K562 (cell line): Measurements from ENCODE around the gene SERPIND1. TPM values are rescaled to one million over a fixed set of nuclear protein-coding genes. Genes with fewer than 3 reads are reported as not detected.

Experiments used
- ATAC-seq: fragments of 200-7000 bp; cut with Tn5 transposase; 3 replicates; pipeline ENCODE4 v1.9.1; 2020; ENCODE audit warnings: moderate library complexity
- BruUV-seq: library from RNA; stranded (reverse); fragments of 400-500 nt; replicated peaks from 2 replicates; lab custom pipeline; 2021; lab: Mats Ljungman, UMichigan
- CTCF ChIA-PET: fragments of 300-600 bp; formaldehyde crosslinking; extraction: SDS; loops from one replicate; lab custom pipeline; 2021; ENCODE audit warnings: low intra/inter-chr PET ratio; lab: Yijun Ruan, JAX
- POLR2A ChIA-PET: fragments of 300-600, 350-650 bp; sonication (Branson Sonifier 250); formaldehyde crosslinking; extraction: SDS; loops from one replicate; lab custom pipeline; 2021; ENCODE audit warnings: antibody characterized with exemption, inconsistent platforms; lab: Yijun Ruan, JAX
- DNase-seq, 4 experiments: peaks; one replicate each; pipeline versions ENCODE4 v3.0.0 to v3.0.0-alpha.2; 2011 to 2018; ENCODE audit warnings: low spot score in 3 of 4, mixed read lengths in 3 of 4; ENCODE audit errors: extremely low read depth in 1 of 4
- FAIRE-seq: peaks from 2 replicates; lab custom pipeline; 2011; peaks lifted over from hg19 to GRCh38; lab: Jason Lieb, UNC
- H2AFZ ChIP-seq: 2 replicates; pipeline ENCODE4 v1.6.0; 2011; ENCODE audit warnings: low read depth, low read length, control low read depth, inconsistent platforms
- H3K27ac ChIP-seq: fragments of 200-600 bp; 3 replicates; pipeline ENCODE4 v1.8.0; 2011; ENCODE audit warnings: low read depth, mild to moderate bottlenecking, control low read depth, inconsistent platforms, low read length, moderate library complexity, mixed read lengths; ENCODE audit errors: extremely low read depth
- H3K27me3 ChIP-seq, 2 experiments: fragments of 300-600 bp in 1 of 2; 2 replicates in 1 of 2; 3 replicates in 1 of 2; pipeline versions ENCODE4 v1.6.0 to v1.8.0; 2011; ENCODE audit warnings: inconsistent platforms in 2 of 2, low read length in 2 of 2, mild to moderate bottlenecking in 1 of 2, mixed read lengths in 1 of 2, moderate library complexity in 1 of 2; ENCODE audit not compliant: control insufficient read depth in 2 of 2, insufficient read depth in 2 of 2
- H3K36me3 ChIP-seq: fragments of 300-600 bp; 3 replicates; pipeline ENCODE4 v1.8.0; 2011; ENCODE audit warnings: mild to moderate bottlenecking, low read length, inconsistent platforms; ENCODE audit not compliant: control insufficient read depth, insufficient read depth
- H3K4me1 ChIP-seq, 2 experiments: fragments of 200-600 bp in 1 of 2; replicated peaks in 1 of 2; 2 replicates in 1 of 2; 3 replicates in 1 of 2; pipeline versions ENCODE4 v1.5.1 to v1.8.0; 2011; ENCODE audit warnings: inconsistent platforms in 2 of 2, low read length in 2 of 2, mild to moderate bottlenecking in 1 of 2, mixed read lengths in 1 of 2, moderate library complexity in 1 of 2; ENCODE audit not compliant: control insufficient read depth in 2 of 2, insufficient read depth in 2 of 2
- H3K4me2 ChIP-seq: 2 replicates; pipeline ENCODE4 v1.6.1; 2011; ENCODE audit warnings: low read length, control low read depth, inconsistent platforms, mixed read lengths; ENCODE audit not compliant: insufficient read depth
- H3K4me3 ChIP-seq: fragments of 200-600 bp; sonication (generic), shearing (Covaris generic); 2 replicates; pipeline ENCODE4 v1.5.1; 2016; ENCODE audit warnings: control low read depth, inconsistent platforms
- H3K79me2 ChIP-seq: fragments of 200-600 bp; 3 replicates; pipeline ENCODE4 v1.8.0; 2011; ENCODE audit warnings: low read length, inconsistent platforms; ENCODE audit not compliant: control insufficient read depth, insufficient read depth
- H3K9ac ChIP-seq, 2 experiments: 2 replicates each; pipeline versions ENCODE4 v1.6.0 to v1.6.1; 2011; ENCODE audit warnings: low read depth in 2 of 2, low read length in 2 of 2, control low read depth in 1 of 2, inconsistent platforms in 1 of 2, mild to moderate bottlenecking in 1 of 2, mixed read lengths in 1 of 2; ENCODE audit not compliant: insufficient read depth in 1 of 2
- H3K9me1 ChIP-seq: one replicate; pipeline ENCODE4 v1.6.0; 2011; ENCODE audit warnings: inconsistent platforms, mild to moderate bottlenecking, low read length, moderate library complexity; ENCODE audit not compliant: control insufficient read depth, insufficient read depth
- H3K9me3 ChIP-seq: replicated peaks from 2 replicates; pipeline ENCODE4 v1.5.1; 2011; ENCODE audit warnings: low read depth, low read length, inconsistent platforms; ENCODE audit not compliant: control insufficient read depth, insufficient read depth
- H4K20me1 ChIP-seq: replicated peaks from 2 replicates; pipeline ENCODE4 v1.6.1; 2011; ENCODE audit warnings: low read length, inconsistent platforms, mixed read lengths; ENCODE audit not compliant: control insufficient read depth, insufficient read depth
- CEBPB ChIP-seq: fragments of 450-650 bp; IDR thresholded peaks from 2 replicates; pipeline ENCODE4 v1.6.1; 2016; ENCODE audit warnings: missing genetic modification characterization, missing compliant biosample characterization
- CEBPG ChIP-seq, 3 experiments: fragments of 200-800 bp in 1 of 3; sonication (Bioruptor generic) in 1 of 3; sonication (generic) in 1 of 3; formaldehyde crosslinking in 1 of 3; IDR thresholded peaks in 2 of 3; conservative IDR thresholded peaks in 1 of 3; 2 replicates each; pipeline versions ENCODE4 v1.6.1 to v1.8.0; 2016 to 2022; ENCODE audit warnings: missing compliant biosample characterization in 2 of 3, missing genetic modification characterization in 2 of 3, mild to moderate bottlenecking in 1 of 3, missing genetic modification reagents in 1 of 3
- CHD4 ChIP-seq: fragments of 200-600 bp; sonication (generic); IDR thresholded peaks from 3 replicates; pipeline ENCODE4 v1.6.1; 2012; ENCODE audit warnings: low read depth, mild to moderate bottlenecking, mixed read lengths, low read length, inconsistent platforms; ENCODE audit not compliant: insufficient read depth, insufficient replicate concordance, poor library complexity, severe bottlenecking
- FOXA3 ChIP-seq, 2 experiments: fragments of 450-650 bp in 1 of 2; sonication (generic) in 1 of 2; formaldehyde crosslinking; IDR thresholded peaks in 1 of 2; conservative IDR thresholded peaks in 1 of 2; 2 replicates each; pipeline versions ENCODE4 v1.4.0 to v1.8.0; 2020 to 2022; ENCODE audit warnings: mild to moderate bottlenecking in 2 of 2, missing genetic modification reagents in 1 of 2
- HDAC6 ChIP-seq: IDR thresholded peaks from 2 replicates; pipeline ENCODE4 v1.6.1; 2012; ENCODE audit warnings: low read depth, mild to moderate bottlenecking, control low read depth, inconsistent platforms, low read length, moderate library complexity
- KLF1 ChIP-seq: fragments of 450-650 bp; IDR thresholded peaks from 2 replicates; pipeline ENCODE4 v1.6.1; 2016; ENCODE audit warnings: missing genetic modification characterization, missing compliant biosample characterization
- MXI1 ChIP-seq: IDR thresholded peaks from 2 replicates; pipeline ENCODE4 v1.6.1; 2011; ENCODE audit warnings: low read depth, mild to moderate bottlenecking, improper control_type of control experiment, low read length
- NR3C1 ChIP-seq: sonication (generic); formaldehyde crosslinking; IDR thresholded peaks from 2 replicates; pipeline ENCODE4 v1.8.1; 2022; ENCODE audit warnings: missing genetic modification reagents
- POLR2AphosphoS2 ChIP-seq: IDR thresholded peaks from 2 replicates; pipeline ENCODE4 v1.6.1; 2012; ENCODE audit warnings: low read length, improper control_type of control experiment
- PRMT5 ChIP-seq: sonication (generic); formaldehyde crosslinking; IDR thresholded peaks from 2 replicates; pipeline ENCODE4 v1.5.0; 2020; ENCODE audit warnings: missing genetic modification reagents
- SMAD4 ChIP-seq: fragments of 250-450 bp; sonication (Bioruptor Pico); conservative IDR thresholded peaks from 2 replicates; pipeline ENCODE4 v1.8.0; 2021; ENCODE audit warnings: inconsistent platforms, mild to moderate bottlenecking, moderate library complexity
- ZNF282 ChIP-seq: sonication (generic); formaldehyde crosslinking; IDR thresholded peaks from 2 replicates; pipeline ENCODE4 v1.8.1; 2023; ENCODE audit warnings: missing genetic modification reagents
- ZNF408 ChIP-seq: fragments of 250-450 bp; sonication (Bioruptor Pico); IDR thresholded peaks from 2 replicates; pipeline ENCODE4 v1.4.0; 2020; ENCODE audit warnings: low read depth, mild to moderate bottlenecking, moderate library complexity
- ZNF436 ChIP-seq: fragments of 250-450, 450-650 bp; sonication (Bioruptor Pico); formaldehyde crosslinking; IDR thresholded peaks from 2 replicates; pipeline ENCODE4 v1.7.0; 2020; ENCODE audit warnings: mild to moderate bottlenecking
- ZNF57 ChIP-seq: fragments of 450-650 bp; formaldehyde crosslinking; IDR thresholded peaks from 2 replicates; pipeline ENCODE4 v1.4.0; 2020; ENCODE audit warnings: mild to moderate bottlenecking, moderate library complexity
- ZNF639 ChIP-seq, 2 experiments: fragments of 200-800 bp in 1 of 2; sonication (Bioruptor generic) in 1 of 2; sonication (generic) in 1 of 2; formaldehyde crosslinking in 1 of 2; IDR thresholded peaks in 1 of 2; conservative IDR thresholded peaks in 1 of 2; 2 replicates each; pipeline versions ENCODE4 v1.5.0 to v1.6.1; 2016 to 2020; ENCODE audit warnings: missing compliant biosample characterization in 1 of 2, missing genetic modification characterization in 1 of 2, missing genetic modification reagents in 1 of 2
- WGBS: fragments of 100-300 bp; shearing (Covaris generic); methylation state at CpG from one replicate; pipeline ENCODE4 v1.1.6; 2016; ENCODE audit warnings: low coverage, mixed read lengths; ENCODE audit not compliant: insufficient coverage; ENCODE audit errors: missing lambda C conversion rate; 5-methylcytosine and 5-hydroxymethylcytosine counted together
- in situ Hi-C: fragments of 300-500 bp; cut with MboI; formaldehyde crosslinking; loops from 4 replicates; pipeline ENCODE4 v1.15.0; 2018; ENCODE audit warnings: inconsistent platforms, mixed read lengths
- intact Hi-C: fragments of 100-400 bp; cut with micrococcal nuclease; formaldehyde crosslinking; loops from 2 replicates; pipeline ENCODE4 v1.14.2; 2022
- polyA plus RNA-seq, 8 experiments: library from polyadenylated mRNA; depleted of rRNA in 4 of 8; stranded (reverse) in 5 of 8; unstranded in 3 of 8; fragments of >200 nt; fragmentation: Nextera tagmentation in 2 of 8; fragmentation: Illumina TruSeq in 1 of 8; extraction: Ambion mirVana in 2 of 8; extraction: Trizol in 1 of 8; gene quantifications; 2 replicates each; pipeline versions ENCODE4 v1.2.1 to v1.2.3, GENCODE V29; 2011 to 2014; ENCODE audit warnings: inconsistent platforms in 1 of 8, missing spikeins in 1 of 8
- total RNA-seq, 7 experiments: library from RNA; depleted of rRNA in 6 of 7; stranded (reverse); fragments of >200 nt in 6 of 7; fragmentation: Illumina TruSeq in 2 of 7; extraction: Trizol in 2 of 7; gene quantifications; 2 replicates each; pipeline versions ENCODE4 v1.2.1 to v1.2.3, GENCODE V29; 2011 to 2021; ENCODE audit warnings: low replicate concordance in 1 of 7
- TF ChIP-seq, protein P1 (sequence below): sonication (generic); formaldehyde crosslinking; IDR thresholded peaks from 2 replicates; pipeline ENCODE4 v1.8.0; 2022; ENCODE audit warnings: mild to moderate bottlenecking, missing genetic modification reagents

SERPIND1 gene
- total and polyA plus RNA-seq, 9 of the 15 experiments (the other 6 are each of a cell fraction or from before 2014, with no cell fraction given) = 0.04 to 0.11 (median 0.09) TPM; not detected in 6

GRCh38 chr22:20741008-20741633, 32.8 kb upstream of the SERPIND1 start:
- Histone ChIP-seq H2AFZ (no peak overlapping the region), H4K20me1 (no peaks in the 10 kb centered on the region; the same call in 1 of the 2 replicates), H3K27me3 (no peaks in the 10 kb centered on the region), H3K9me3 (peaks cover 11% of the 10 kb centered on the region), H3K79me2 (no peaks in the 10 kb centered on the region), H3K9me1 (peaks cover 5% of the 10 kb centered on the region), H3K36me3 (peaks cover 57% of the 10 kb centered on the region), H3K9ac (no peak overlapping the region), H3K4me1 (no peaks in the 10 kb centered on the region), H3K4me2 (no peak overlapping the region), H3K4me3 (no peak overlapping the region), H3K27ac (no peak overlapping the region)
- peak in 2 of 4 experiments; percentile 66 to 67 for DNase-seq
- 75% methylated on average over 6 of the region's 6 CpGs for WGBS
- in situ Hi-C loops (no loop called here), intact Hi-C loops (loop anchor here (5.0 kb wide), 4 partner anchors 39 to 324 kb away; no protein-coding TSS in a partner anchor)
- BruUV-seq = no TSS peak
- CTCF ChIA-PET = interaction anchor here (0.5 to 3.1 kb wide), 10 partner anchors 20 to 584 kb away, joined by 3 to 28 read pairs (median 5); no protein-coding TSS in a partner anchor
- FAIRE-seq = no peak
- ATAC-seq = no peak
- POLR2A ChIA-PET = interaction anchor here (0.7 to 2.1 kb wide), 14 partner anchors 9 to 318 kb away, joined by 3 to 11 read pairs (median 4); partner anchors contain the start of gene SERPIND1
- TF ChIP-seq MXI1 (0 out of 2 replicates have a peak, but pooled peaks have one; percentile 11), CEBPG (CRISPR knock-in tag; IDR thresholded peaks at IDR 0.05) (0 out of 2 replicates have a peak, but pooled peaks have one; percentile 29), CEBPG (tag; conservative IDR thresholded peaks at IDR 0.05 in 1 of 2, IDR thresholded peaks at IDR 0.05 in 1 of 2) (no peak), PRMT5 (CRISPR knock-in tag) (peak; percentile 74; the same call in 1 of the 2 replicates), KLF1 (tag) (peak; percentile 59; the same call in 1 of the 2 replicates), ZNF57 (CRISPR knock-in tag) (0 out of 2 replicates have a peak, but pooled peaks have one; percentile 3), ZNF436 (CRISPR knock-in tag) (no peak), CHD4 (no peak), CEBPB (tag) (no peak), ZNF408 (peak; percentile 82; the same call in 1 of the 2 replicates), ZNF282 (peak; percentile 33; the same call in 1 of the 2 replicates), NR3C1 (CRISPR knock-in tag) (0 out of 2 replicates have a peak, but pooled peaks have one; percentile 52), FOXA3 (CRISPR knock-in tag; conservative IDR thresholded peaks at IDR 0.05 in 1 of 2, IDR thresholded peaks at IDR 0.05 in 1 of 2) (0 out of 4 replicates have a peak, but pooled peaks of 1 of the 2 experiments have one; percentile 26), SMAD4 (CRISPR knock-in tag) (0 out of 2 replicates have a peak, but pooled peaks have one; percentile 30), POLR2AphosphoS2 (no peak), HDAC6 (0 out of 2 replicates have a peak, but pooled peaks have one; percentile 23), ZNF639 (CRISPR knock-in tag; conservative IDR thresholded peaks at IDR 0.05 in 1 of 2, IDR thresholded peaks at IDR 0.05 in 1 of 2) (peak in 1 of 2 experiments; percentile 77; a peak in 1 of 4 replicates)
- TF ChIP-seq, protein P1, sequence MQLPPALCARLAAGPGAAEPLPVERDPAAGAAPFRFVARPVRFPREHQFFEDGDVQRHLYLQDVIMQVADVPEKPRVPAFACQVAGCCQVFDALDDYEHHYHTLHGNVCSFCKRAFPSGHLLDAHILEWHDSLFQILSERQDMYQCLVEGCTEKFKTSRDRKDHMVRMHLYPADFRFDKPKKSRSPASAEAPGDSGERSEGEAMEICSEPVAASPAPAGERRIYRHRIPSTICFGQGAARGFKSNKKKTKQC (CRISPR knock-in tag) = 0 out of 2 replicates have a peak, but pooled peaks have one; percentile 42
